HepG2 (cell line): ENCODE data around the gene FOXR1. TPM values are rescaled to one million over a fixed set of nuclear protein-coding genes. Genes with fewer than 3 reads are reported as not detected.
A peak's percentile ranks its signal among the peaks of the same experiment; 100 is the strongest.

ENCODE experiments used
- ATF3 ChIP-seq: sonication (generic); formaldehyde crosslinking; IDR thresholded peaks from 2 replicates; pipeline ENCODE4 v1.4.0; 2020; ENCODE audit warnings: missing genetic modification reagents
- BHLHE40 ChIP-seq: IDR thresholded peaks from 2 replicates; pipeline ENCODE4 v1.6.1; 2011; ENCODE audit warnings: low read length, improper control_type of control experiment
- DPF2 ChIP-seq: sonication (generic); formaldehyde crosslinking; IDR thresholded peaks from 2 replicates; pipeline ENCODE4 v1.4.0; 2020; ENCODE audit warnings: mild to moderate bottlenecking, low read depth, missing genetic modification reagents, borderline replicate concordance
- ETV5 ChIP-seq: IDR thresholded peaks from 2 replicates; pipeline ENCODE4 v1.6.1; 2018; ENCODE audit warnings: missing biosample characterization, missing genetic modification reagents, inconsistent platforms, borderline replicate concordance
- GLMP ChIP-seq: sonication (generic); formaldehyde crosslinking; IDR thresholded peaks from 2 replicates; pipeline ENCODE4 v1.9.0; 2021; ENCODE audit warnings: missing genetic modification reagents, mild to moderate bottlenecking, borderline replicate concordance
- GMEB2 ChIP-seq: IDR thresholded peaks from 2 replicates; pipeline ENCODE4 v1.6.1; 2016; ENCODE audit warnings: missing biosample characterization, missing genetic modification reagents, low read depth
- HNF1B ChIP-seq: sonication (generic); formaldehyde crosslinking; IDR thresholded peaks from 2 replicates; pipeline ENCODE4 v1.5.1; 2020; ENCODE audit warnings: mild to moderate bottlenecking, moderate library complexity, missing genetic modification reagents
- HNF4A ChIP-seq: sonication (generic); formaldehyde crosslinking; IDR thresholded peaks from 2 replicates; pipeline ENCODE4 v1.4.0; 2020; ENCODE audit warnings: missing genetic modification reagents
- HNRNPK ChIP-seq: fragments of 200-400 bp; formaldehyde crosslinking; IDR thresholded peaks from 2 replicates; pipeline ENCODE4 v1.6.1; 2018; ENCODE audit warnings: low read length, low read depth, moderate library complexity, mild to moderate bottlenecking; ENCODE audit not compliant: poor library complexity, severe bottlenecking
- ISL2 ChIP-seq: sonication (generic); formaldehyde crosslinking; IDR thresholded peaks from 2 replicates; pipeline ENCODE4 v1.5.0; 2020; ENCODE audit warnings: missing genetic modification reagents
- LRRFIP1 ChIP-seq: sonication (generic); formaldehyde crosslinking; conservative IDR thresholded peaks from 2 replicates; pipeline ENCODE4 v1.4.0; 2020; ENCODE audit warnings: missing genetic modification reagents
- MAFF ChIP-seq: IDR thresholded peaks from 2 replicates; pipeline ENCODE4 v1.6.1; 2011; ENCODE audit warnings: low read depth, low read length, improper control_type of control experiment
- MEIS2 ChIP-seq: sonication (generic); formaldehyde crosslinking; IDR thresholded peaks from 2 replicates; pipeline ENCODE4 v1.9.0; 2021; ENCODE audit warnings: mild to moderate bottlenecking, missing genetic modification reagents
- MNT ChIP-seq: fragments of 450-650 bp; IDR thresholded peaks from 2 replicates; pipeline ENCODE4 v1.6.1; 2016
- SNAPC2 ChIP-seq: sonication (generic); formaldehyde crosslinking; IDR thresholded peaks from 2 replicates; pipeline ENCODE4 v1.8.1; 2022; ENCODE audit warnings: mild to moderate bottlenecking, missing genetic modification reagents
- SP4 ChIP-seq: sonication (generic); formaldehyde crosslinking; IDR thresholded peaks from 2 replicates; pipeline ENCODE4 v1.8.1; 2023; ENCODE audit warnings: mild to moderate bottlenecking, missing genetic modification reagents
- SRF ChIP-seq: IDR thresholded peaks from 2 replicates; pipeline ENCODE4 v1.6.1; 2011; ENCODE audit warnings: mild to moderate bottlenecking, low read depth, low read length, moderate library complexity
- YEATS4 ChIP-seq: sonication (generic); formaldehyde crosslinking; IDR thresholded peaks from 2 replicates; pipeline ENCODE4 v1.4.0; 2020; ENCODE audit warnings: missing genetic modification reagents, borderline replicate concordance
- ZNF580 ChIP-seq: IDR thresholded peaks from 2 replicates; pipeline ENCODE4 v1.6.1; 2016; ENCODE audit warnings: low read depth, borderline replicate concordance
- ZSCAN25 ChIP-seq: sonication (generic); formaldehyde crosslinking; IDR thresholded peaks from 2 replicates; pipeline ENCODE4 v1.8.0; 2022; ENCODE audit warnings: mild to moderate bottlenecking, missing genetic modification reagents
- polyA plus RNA-seq, 8 experiments: library from polyadenylated mRNA; depleted of rRNA in 3 of 8; stranded (reverse) in 7 of 8; unstranded in 1 of 8; fragments of >200 nt; fragmentation: Illumina TruSeq in 4 of 8; extraction: Trizol in 4 of 8; gene quantifications; 2 replicates each; pipeline versions ENCODE4 v1.2.1 to v1.2.3, GENCODE V29; 2011 to 2016; ENCODE audit warnings: low read depth in 4 of 8, missing spikeins in 1 of 8, mixed read lengths in 1 of 8; ENCODE audit not compliant: insufficient read depth in 1 of 8
- total RNA-seq, 5 experiments: library from RNA; depleted of rRNA; stranded (reverse); fragments of >200 nt; fragmentation: Illumina TruSeq; extraction: Trizol; gene quantifications; 2 replicates each; pipeline ENCODE4 v1.2.3, GENCODE V29; 2016; ENCODE audit warnings: low read depth in 1 of 5

FOXR1 gene
- total and polyA plus RNA-seq, 2 of the 13 experiments (the other 11 are each of a cell fraction or from before 2014, with no cell fraction given): not detected

GRCh38 chr11:118956094-118956846 lies 15.3 kb upstream of the FOXR1 start, which contains the start of gene UPK2 (continued):
- TF ChIP-seq DPF2 (CRISPR knock-in tag): no peak
- 0 out of 2 replicates have a peak, but pooled peaks have one; percentile 31 for TF ChIP-seq BHLHE40
- peak; percentile 61; the same call in 1 of the 2 replicates for TF ChIP-seq ZNF580 (CRISPR knock-in tag)
- peak; percentile 50; the same call in 1 of the 2 replicates for TF ChIP-seq ETV5
- TF ChIP-seq SP4 (CRISPR knock-in tag): no peak
- TF ChIP-seq SNAPC2 (CRISPR knock-in tag): no peak
- no peak for TF ChIP-seq HNF4A (CRISPR knock-in tag)
- TF ChIP-seq LRRFIP1 (CRISPR knock-in tag): no peak
- no peak for TF ChIP-seq GLMP (CRISPR knock-in tag)
- no peak for TF ChIP-seq SRF
- TF ChIP-seq ZSCAN25 (CRISPR knock-in tag): peak; percentile 74; the same call in 1 of the 2 replicates
- 0 out of 2 replicates have a peak, but pooled peaks have one; percentile 21 for TF ChIP-seq MEIS2
- TF ChIP-seq HNRNPK: no peak
- TF ChIP-seq MAFF: no peak
- no peak for TF ChIP-seq MNT
- TF ChIP-seq HNF1B (CRISPR knock-in tag): peak; percentile 62; the same call in 1 of the 2 replicates
- no peak for TF ChIP-seq GMEB2
- TF ChIP-seq ISL2 (CRISPR knock-in tag): 0 out of 2 replicates have a peak, but pooled peaks have one; percentile 37
- TF ChIP-seq ATF3 (CRISPR knock-in tag): peak; percentile 34; the same call in 1 of the 2 replicates
- TF ChIP-seq YEATS4 (CRISPR knock-in tag): no peak
